Activated CD4-positive, alpha-beta T cell treated with anti-CD3 and anti-CD28 coated beads, Interleukin-2, amount 50 U/mL, for 16 hours (primary cell): ENCODE measurements around the gene TDRD6.
A peak's percentile ranks its signal among the peaks of the same experiment; 100 is the strongest.
"Not testable (repeated sequence)": the region's sequence is repeated elsewhere in the genome, so short reads cannot be mapped to it uniquely, and the experiment has no call there.

Source experiments
- DNase-seq: peaks from one replicate; pipeline ENCODE4 v3.0.0-alpha.2; 2020

TDRD6 gene

GRCh38 chr6:46687619-46688097 lies at the start of gene TDRD6:
Gene TDRD6, plus strand, starts transcription at chr6:46687885. Its CDS starts 244 bp downstream, at chr6:46688129.
- DNase-seq = no peak

DNA sequence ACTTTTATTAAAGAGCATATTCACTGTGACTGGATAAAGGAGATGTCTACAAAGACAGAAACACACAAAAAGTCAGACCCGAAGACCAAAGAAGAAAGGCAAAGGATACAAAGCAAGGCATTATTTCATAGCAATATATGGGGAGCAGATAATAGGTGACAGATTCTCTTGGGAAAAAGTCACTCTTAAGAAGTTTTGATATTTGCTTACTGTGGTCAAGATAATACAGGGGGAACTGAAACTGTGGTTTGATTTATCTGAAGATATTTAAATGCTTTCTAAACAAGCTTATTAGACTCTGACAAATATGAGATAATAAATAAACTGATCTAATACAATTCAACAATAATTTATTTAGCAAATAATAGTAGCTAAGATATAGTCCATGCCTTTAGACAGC lies 49.8 kb upstream of the TDRD6 start:
- DNase-seq = no peak

- DNase-seq = no peak
Measured at GRCh38 chr6:46638650-46639049, 49.0 kb upstream of the TDRD6 start.

DNA sequence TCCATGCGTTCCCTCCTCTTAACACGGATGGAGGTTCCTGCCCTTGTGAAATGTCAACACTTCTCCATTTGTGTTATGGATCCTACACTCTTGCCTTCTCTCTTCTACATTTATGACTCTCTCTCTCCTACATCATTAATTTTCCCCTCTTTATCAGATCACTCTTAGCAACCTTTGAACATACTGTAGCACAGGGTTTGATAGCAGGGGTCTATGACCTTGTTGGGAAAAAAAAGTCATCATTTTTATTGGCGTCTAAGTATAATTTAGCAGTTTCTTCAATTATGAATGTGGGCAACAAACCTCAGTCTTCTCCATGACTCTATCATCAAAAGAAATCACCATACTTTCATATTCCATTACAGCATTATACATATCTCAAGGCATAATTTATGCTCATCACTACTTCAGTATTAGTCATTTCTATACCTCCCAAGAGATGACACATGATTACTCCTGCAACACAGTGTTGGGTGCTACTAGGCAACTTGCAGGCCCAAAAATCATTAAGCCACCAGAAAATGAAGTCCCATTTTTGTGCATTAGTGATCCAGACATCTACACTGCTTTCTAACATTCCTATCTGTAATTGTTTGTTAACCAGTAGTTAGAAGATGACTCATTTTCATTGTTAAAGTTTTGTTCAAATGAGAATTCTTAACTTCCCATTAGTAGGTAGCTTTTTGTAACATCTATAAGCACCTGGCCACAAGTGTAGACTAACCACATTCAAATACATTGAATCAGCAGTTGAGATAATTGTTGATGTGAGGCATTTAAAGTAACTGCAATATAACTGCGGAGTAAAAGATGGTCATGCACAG lies 44.5 kb upstream of the TDRD6 start:
- peak; percentile 41 for DNase-seq

DNA sequence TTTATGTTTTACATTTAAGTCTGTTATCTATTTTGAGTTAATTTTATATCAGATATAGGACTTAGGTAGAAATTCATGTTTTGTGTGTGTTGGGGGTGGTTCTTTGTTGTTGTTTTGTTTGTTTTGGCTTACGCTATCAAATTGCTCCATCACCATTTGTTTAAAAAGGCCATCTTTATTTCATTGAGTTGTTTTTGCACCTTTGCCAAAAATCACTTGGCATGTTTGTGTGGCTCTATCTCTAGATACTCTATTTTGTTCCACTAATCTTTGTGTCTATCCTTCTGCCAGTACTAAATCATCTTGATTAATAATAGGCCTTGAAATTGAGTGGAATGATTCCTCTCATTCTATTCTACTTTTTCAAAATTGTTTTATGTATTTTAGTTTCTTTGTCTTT lies 42.4 kb upstream of the TDRD6 start:
- DNase-seq = no peak

- DNase-seq = not testable (repeated sequence)
Measured at GRCh38 chr6:46648108-46648507, 39.6 kb upstream of the TDRD6 start.

DNA sequence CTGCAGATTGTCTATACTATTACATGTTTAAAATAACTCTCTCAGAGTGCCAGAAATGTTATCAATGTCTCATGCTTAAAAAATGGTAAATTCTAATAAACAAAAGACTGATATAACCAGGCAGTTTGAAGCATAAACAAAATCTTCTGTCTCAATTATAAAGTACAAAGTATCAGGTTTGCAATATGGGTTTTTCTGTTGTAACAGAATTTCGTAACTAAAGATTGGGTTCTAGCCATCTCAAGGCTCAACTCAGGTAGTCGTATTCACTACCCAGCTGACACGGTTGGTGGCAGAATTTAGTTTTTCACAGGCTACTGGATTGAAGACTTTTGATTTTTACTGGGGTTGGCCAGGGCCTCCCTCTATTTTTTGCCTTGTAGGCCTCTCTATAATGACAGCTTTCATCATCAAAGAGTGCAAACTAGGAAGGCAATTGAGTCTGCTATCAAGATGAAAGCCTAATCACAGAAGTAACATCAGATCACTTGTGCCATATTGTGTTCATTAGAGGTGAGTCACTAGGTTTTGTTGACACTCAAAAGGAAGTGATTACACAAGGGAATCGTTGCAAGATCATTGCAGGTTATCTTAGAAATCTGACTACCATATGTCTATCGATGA lies 38.7 kb upstream of the TDRD6 start:
- DNase-seq = no peak

- DNase-seq = no peak
Measured at GRCh38 chr6:46651006-46651405, 36.7 kb upstream of the TDRD6 start.

GRCh38 chr6:46651816-46652215 lies 35.9 kb upstream of the TDRD6 start:
- no peak for DNase-seq

GRCh38 chr6:46652232-46652602 lies 35.5 kb upstream of the TDRD6 start:
- DNase-seq = no peak

GRCh38 chr6:46652603-46653438 lies 34.9 kb upstream of the TDRD6 start, which contains the start of the genes CYP39A1 and SLC25A27:
Gene CYP39A1, minus strand, starts transcription at chr6:46652818. Its CDS starts 236 bp downstream, at chr6:46652582.
Gene SLC25A27, plus strand, starts transcription at chr6:46652975. Its CDS starts 218 bp downstream, at chr6:46653193.
- DNase-seq = peak; percentile 83

- no peak for DNase-seq
Measured at GRCh38 chr6:46653439-46654195, 34.1 kb upstream of the TDRD6 start.

- DNase-seq = no peak
Measured at GRCh38 chr6:46655803-46656202, 31.9 kb upstream of the TDRD6 start.

DNA sequence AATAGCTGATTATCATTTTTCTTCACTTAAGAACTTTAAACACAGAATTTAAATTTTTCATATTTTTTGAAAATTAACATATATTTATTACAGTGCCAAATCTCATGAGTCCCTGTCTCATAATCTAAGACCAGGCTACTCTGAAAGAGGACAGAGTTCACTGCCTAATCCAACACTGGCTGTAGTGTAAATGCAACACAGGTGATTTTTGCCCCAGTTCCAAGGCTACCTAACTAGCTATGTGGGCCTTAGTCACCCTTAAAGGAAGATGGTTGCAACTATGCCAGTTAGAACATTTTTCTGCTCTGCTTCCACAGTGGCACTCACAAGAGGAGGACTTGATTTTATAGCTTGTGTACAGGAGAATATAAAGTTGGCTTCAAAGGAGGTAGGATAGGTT lies 30.0 kb upstream of the TDRD6 start:
- DNase-seq = no peak

- no peak for DNase-seq
Measured at GRCh38 chr6:46661483-46661882, 26.2 kb upstream of the TDRD6 start.

GRCh38 chr6:46667377-46667776 lies 20.3 kb upstream of the TDRD6 start:
- DNase-seq = no peak

DNA sequence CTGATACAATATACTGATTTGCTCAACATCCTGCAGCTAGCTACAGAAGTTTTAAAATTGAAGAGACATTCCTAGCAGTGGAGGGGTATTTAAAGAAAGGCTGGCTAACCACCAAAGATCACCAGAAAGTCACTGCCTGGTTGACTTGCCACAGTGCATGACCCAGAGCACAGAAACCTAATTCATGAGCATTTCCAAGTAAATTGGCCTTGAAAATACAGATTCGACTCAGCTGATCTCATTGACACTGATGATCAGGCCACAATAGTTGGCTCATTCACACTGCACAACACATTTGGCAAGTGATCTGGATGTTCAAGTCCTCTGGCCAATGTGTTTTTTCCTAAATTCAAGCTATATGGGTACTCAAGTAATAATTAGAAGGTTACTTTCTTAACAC lies 13.3 kb upstream of the TDRD6 start:
- DNase-seq = no peak

GRCh38 chr6:46676604-46677313 lies 10.9 kb upstream of the TDRD6 start:
- DNase-seq = no peak

GRCh38 chr6:46677314-46677654 lies 10.4 kb upstream of the TDRD6 start:
- no peak for DNase-seq

GRCh38 chr6:46684771-46685170 lies 2.9 kb upstream of the TDRD6 start:
- no peak for DNase-seq

- DNase-seq = no peak
Measured at GRCh38 chr6:46688117-46688965, 656 bp downstream of the TDRD6 start.
